Dedifferentiated amniotic fluid mesenchymal stem cell (primary cell): ENCODE results near the gene PRRG2.
"Not testable (repeated sequence)": the region's sequence is repeated elsewhere in the genome, so short reads cannot be mapped to it uniquely, and the experiment has no call there.

Source experiments
- DNase-seq: peaks from one replicate; pipeline ENCODE4 v3.0.0-alpha.2; 2016; ENCODE audit errors: extremely low spot score

Gene PRRG2

DNA sequence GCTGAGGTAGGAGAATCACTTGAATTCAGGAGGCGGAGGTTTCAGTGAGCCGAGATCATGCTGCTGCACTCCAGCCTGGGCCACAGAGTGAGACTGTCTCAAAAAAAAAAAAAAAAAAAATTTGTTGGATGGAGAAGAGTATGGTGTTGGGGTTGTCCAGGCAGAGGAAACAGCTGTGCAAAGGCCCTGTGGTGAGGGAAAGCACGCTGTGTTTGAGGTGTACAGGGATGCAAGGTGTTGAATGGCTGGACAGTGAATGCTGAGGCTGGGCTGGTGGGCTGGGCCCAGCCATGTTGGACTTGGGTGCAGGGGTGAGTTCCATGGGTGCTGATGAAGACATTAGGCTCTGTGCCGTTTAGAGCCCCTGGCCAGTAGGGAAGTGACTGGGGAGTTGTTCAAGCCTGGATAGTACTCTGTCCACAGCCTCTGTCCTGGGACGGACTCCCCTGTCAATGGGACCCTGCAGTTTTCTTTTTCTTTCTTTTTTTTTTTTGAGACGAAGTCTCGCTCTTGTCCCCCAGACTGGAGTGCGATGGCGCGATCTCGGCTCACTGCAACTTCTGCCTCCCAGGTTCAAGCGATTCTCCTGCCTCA is 28.5 kb downstream of the PRRG2 start:
- no peak for DNase-seq

DNA sequence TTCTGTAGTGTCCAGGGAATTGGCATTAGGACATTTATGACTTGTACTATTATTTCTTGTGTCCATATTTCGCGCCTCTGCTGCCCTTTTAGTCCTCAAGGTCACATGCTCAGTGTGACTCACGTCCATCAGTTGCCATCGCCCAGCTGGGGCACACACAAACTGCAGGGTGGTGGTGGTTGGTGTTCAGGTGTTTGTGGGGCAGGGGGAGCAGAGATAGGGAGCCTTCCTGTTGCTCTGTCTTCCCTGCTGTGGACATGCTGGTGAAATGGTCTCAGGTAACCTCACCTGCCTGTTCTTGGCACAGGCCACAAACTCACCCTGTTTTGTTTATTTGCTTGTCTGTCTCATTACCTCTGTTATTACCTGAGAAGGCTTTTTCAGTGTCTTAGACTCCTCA is 32.3 kb downstream of the PRRG2 start:
- no peak for DNase-seq

DNA sequence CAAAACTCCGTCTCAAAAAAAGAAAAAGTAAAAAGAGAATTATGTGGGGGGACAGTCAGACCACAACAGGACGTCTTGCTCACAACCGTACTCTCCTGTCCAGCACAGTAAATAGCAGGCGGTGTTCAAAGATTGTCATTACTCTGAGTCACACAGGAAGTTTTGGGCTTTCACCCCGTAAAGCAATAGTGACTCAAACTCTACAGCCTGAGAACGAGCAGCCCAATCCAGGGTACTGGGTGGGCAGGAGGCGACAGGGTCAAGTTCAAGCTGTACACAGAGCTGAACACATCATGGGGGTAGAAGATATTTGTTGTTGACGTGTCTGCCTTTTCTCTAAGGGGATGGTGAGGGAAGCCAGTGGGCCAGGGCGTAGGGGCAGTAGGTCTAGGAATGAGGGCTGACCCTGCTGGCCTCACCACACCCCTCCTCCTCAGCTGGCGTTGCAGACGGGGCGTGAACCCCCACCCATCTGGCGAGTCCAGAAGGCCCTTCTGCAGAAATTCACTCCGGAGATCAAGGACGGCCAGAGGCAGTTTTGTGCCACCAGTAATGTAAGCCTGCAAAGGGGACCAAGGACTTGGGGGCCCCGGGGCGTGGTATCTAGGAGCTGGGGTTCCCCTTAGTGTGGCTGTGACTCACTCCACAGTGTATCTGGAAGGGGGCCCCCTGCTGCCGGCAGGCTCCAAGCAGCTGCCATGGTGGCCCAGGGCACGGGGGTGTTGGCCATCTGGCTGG is 33.1 kb downstream of the PRRG2 start:
- peak; percentile 37 for DNase-seq

DNA sequence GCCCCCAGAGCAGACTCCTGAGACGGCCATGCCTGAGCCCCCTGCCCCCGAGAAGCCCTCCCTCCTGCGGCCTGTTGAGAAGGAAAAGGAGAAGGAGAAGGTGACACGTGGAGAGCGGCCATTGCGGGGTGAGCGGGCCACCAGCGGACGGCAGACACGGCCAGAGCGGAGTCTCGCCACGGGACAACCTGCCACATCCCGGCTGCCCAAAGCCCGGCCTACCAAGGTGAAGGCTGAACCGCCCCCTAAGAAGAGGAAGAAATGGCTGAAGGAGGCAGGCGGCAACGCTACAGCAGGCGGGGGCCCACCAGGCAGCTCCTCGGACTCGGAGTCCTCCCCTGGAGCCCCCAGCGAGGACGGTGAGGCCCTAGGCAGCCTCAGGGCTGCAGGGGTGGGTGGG is 34.7 kb downstream of the PRRG2 start:
- no peak for DNase-seq

DNA sequence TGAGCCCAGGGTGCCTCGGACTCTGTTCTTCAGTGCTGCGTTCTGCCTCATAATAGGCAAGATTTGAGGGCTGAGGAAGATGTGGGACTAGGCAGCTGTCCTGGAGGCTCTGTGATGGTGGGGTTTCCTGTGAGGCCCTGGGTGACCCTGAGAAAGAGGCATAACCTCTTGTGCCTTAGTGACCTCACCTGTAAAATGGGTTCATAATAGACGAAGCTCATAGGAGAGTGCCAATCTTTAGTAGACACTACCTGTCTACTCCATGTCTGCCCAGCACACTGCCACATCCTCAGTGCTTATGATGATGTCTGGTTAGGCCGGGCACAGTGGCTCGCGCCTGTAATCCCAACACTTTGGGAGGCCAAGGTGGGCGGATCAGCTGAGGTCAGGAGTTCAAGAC is 35.4 kb downstream of the PRRG2 start:
- DNase-seq = no peak

DNA sequence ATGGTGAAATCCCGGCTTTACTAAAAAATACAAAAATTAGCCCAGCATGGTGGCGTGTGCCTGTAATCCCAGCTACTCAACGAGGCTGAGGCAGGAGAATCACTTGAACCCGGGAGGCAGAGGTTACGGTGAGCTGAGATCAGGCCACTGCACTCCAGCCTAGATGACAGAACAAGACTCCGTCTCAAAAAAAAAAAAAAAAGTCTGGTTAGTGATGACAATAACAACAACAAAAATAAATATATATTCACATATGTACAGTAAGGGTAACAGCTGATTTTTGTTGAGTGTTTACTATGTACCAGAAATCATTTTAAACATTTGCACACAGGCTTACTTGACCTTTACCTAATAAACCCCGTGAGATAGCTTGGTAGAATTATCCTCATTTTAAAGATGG is 35.8 kb downstream of the PRRG2 start:
- DNase-seq = no peak

DNA sequence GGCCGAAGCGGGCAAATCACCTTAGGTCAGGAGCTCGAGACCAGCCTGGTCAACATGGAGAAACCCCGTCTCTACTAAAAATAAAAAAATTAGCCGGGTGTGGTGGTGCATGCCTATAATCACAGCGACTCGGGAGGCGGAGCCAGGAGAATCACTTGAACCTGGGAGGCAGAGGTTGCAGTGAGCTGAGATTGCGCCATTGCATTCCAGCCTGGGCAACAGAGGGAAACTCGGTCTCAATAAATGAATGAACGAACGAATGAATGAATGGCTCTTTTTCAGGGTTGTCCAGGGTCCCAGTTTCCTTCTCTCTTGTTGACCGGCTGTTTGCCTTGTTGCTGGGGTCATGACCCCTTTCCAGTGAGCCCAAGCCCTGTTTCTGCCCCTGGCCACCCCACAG is 36.7 kb downstream of the PRRG2 start:
- DNase-seq = not testable (repeated sequence)

DNA sequence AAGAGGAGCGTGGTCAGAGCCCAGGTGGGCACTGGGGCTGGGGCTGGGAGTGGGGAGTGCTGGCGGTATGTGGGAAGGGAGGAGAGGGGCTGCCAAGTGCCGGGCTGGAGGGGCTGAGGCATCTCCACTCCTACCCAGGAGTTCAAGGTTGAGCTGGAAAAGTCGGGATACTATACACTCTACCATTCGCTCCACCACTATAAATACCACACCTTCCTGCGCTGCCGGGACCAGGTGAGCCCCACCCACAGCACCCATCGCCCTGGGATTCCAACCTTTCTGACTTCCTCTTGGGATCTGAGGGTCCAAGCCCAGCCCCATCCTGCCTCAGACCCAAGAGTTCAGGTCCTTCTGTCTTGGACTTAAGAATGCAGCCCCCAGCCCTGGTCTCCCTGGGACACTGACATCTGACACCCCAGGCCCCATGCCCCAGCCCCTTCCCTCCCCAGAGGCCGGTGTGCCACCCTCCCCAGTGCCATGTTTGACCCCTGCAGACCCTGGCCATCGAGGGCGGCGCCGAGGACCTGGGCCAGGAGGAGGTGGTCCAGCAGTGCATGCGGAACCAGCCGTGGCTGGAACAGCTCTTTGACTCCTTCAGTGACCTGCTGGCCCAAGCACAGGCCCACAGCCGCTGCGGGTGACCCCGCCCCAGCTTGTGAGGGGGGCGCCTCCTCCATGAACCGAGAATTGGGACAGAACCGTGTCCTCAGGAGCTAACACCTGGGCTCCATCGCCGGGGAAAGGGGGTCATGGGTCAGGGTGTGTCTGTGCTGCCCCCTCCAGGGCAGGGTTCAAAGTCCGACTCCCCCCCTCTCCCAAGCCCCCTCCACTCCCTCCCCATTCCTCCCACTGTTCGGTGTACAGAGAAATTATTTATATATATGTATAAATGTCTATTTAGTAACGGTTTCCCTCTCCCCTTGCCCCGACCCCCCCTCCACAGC is 44.1 kb downstream of the PRRG2 start:
- DNase-seq = no peak

DNA sequence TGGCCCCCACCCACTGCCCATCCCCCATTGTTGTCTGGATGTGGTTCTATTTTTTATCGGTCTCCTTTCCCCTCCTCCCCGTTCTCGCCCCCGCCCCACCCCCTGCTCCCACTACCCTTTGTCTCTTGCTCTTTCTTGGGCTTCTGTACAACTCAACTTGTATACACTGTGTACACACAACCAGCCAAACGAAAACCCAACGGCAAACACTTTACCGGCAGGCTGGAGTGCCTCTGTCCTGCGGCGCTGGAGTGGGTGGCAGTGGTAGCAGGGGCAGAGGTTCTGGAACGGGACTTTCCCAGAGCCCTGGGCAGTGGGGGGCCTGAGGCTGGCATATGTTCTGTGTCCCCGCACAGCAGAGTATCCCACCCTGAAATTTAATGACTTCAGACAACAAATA is 45.1 kb downstream of the PRRG2 start:
- no peak for DNase-seq

DNA sequence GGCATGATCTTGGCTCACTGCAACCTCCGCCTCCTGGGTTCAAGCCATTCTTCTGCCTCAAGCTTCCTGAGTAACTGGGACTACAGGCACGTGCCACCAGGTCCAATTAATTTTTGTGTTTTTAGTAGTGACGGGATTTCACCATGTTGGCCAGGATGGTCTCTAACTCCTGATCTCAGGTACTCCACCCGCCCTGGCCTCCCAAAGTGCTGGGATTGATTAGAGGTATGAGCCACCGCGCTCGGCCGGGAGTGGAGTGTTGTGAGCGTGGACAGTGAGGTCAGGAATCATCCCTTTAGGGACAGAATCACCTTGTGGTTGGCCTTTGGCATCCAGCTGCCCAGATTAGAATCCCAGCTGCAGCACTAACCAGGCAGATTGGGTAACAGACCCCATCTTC is 48.5 kb downstream of the PRRG2 start:
- DNase-seq = no peak

DNA sequence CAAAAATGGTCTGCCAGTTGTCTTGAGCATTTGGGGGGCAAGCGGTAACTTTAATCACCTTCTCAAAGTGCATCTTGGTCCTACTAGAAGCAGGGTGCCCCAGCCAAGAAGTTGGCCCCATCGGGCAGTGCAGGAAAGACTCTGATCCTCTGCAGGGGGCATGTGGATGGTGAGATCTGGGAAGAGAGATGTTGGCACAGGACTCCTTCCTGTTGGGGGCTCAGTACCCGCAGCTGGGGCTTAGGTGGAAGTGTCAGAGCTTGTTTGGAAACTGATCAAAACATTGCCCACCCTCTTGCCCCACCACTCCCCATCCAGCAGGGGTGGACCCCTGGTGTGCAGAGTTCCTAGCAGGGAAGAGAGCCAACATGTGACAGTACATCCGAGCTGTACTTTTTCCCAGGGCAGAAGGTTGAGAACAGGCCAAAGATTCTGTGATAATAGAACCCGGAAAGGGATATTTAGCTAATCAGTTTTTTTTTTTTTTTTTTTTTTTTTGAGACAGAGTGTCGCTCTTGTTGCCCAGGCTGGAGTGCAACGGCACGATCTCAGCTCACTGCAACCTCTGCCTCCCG is 50.0 kb downstream of the PRRG2 start:
- no peak for DNase-seq

DNA sequence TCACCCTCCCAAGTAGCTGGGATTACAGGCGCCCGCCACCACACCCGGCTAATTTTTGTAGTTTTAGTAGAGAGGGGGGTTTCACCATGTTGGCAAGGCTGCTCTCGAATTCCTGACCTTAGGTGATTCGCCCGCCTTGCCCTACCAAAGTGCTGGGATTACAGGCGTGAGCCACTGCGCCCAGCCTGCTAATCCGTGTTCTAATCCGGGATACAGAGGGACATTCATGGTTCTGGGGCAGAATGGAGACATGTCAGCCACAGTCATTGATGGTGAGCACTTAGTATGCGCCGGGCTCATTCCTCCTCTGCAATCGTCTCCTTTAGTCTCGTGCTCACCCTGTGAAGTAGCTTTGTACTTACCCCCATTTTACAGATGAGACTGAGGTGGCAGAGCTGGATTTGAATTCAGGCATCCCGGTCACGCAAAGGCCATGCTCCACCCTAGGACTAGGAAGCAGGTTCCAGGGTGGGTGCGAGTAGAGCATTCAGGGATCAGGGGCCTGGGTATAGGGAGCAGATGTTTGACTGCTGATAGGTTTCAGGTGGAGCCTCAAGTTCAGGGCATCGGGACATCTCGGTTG is 50.6 kb downstream of the PRRG2 start:
- DNase-seq = no peak

DNA sequence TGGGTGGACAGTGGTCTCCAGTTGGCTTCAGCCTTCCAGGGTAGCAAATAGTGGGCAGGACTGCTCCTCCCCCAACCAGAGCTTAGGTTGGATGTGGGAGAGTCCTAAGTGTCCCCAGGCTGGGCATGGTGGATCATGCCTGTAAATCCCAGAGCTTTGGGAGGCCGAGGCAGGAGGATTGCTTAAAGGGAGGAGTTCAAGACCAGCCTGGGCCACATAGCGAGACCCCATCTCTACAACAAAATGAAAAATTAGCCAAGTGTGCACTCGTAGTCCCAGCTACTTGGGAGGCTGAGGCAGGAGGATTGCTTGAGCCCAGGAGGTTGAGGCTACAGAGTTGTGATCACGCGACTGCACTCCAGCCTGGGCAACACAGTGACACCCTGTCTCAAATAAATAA is 51.5 kb downstream of the PRRG2 start:
- no peak for DNase-seq

DNA sequence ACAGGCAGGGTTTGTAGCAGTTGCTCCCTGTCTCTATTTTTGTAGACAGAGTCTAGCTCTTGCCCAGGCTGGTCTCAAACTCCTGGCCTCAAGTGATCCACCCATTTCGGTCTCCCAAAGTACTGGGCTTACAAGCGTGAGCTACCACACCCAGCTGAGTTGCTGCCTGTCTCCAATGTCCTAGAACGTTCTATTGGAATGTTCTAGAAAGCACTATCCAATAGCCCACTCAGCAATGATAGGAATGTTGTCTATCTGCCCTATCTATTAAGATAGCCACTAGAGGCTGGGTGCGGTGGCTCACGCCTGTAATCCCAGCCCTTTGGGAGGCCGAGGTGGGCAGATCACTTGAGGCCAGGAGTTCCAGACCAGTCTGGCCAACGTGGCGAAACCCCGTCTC is 52.2 kb downstream of the PRRG2 start:
- not testable (repeated sequence) for DNase-seq

DNA sequence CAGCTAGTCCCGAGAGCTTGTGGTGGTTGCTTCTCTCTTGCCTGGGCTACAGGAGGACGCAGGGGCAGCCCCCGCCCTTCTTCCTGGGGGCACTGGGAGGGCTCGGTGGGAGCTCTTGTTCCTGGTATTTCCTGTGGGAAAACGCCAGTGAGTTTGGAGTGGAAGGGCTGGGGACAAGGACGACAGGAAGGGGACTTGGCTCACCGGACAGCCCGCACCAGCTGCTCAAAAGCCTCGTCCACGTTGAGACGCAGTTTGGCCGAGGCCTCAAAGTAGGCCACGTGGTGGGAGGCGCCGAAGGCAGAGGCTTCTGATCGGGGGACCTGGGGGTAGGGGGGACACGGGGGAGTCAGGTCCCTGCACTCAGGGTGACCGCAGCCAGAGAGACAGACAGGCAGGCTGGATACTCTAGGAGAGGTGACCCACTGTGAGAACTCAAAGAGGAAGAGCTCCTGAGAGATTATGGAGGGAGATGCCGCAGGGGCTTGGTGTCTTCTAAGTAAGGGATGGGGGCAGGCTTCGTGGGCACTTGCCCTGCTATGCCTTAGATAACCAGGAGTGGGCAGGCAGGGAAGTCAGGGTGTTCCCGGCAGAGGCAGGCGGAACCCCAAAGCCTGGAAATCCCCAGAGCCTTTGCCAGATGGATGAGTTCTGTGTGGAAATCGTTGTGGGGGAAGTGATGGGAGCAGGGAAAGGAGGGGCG is 54.6 kb downstream of the PRRG2 start:
- DNase-seq = no peak

DNA sequence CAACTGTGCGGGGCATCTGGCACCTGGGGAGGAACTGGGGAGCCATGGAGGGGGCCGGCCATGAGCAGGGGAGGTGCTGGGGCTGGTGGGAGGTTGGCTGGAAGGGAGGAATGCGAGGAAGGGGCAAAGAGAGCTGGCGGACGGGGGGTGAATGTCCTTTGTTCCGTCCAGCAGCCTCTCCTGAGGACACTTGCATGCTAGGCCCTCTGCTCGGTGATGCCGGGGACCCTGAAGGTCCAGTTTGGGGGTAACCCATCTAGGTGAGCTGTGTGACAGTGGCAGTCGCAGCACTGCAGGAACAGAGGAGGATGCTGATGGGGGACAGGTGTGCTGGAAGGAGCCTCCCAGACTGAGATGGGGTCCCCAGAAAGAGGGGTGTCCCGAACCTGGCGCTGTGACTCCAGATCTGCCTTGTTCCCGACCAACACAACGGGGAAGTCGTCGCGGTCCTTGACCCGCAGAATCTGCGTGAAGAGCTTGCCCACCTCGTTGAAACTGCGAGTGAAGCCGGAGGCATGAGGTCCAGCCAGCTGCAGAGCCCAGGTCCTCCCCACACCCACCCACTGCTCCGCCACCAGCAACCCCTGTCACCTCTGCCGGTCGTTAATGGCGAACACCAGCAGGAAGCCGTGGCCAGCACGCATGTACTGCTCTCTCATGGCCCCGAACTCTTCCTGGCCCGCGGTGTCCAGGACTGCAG is 55.3 kb downstream of the PRRG2 start:
- DNase-seq = no peak

DNA sequence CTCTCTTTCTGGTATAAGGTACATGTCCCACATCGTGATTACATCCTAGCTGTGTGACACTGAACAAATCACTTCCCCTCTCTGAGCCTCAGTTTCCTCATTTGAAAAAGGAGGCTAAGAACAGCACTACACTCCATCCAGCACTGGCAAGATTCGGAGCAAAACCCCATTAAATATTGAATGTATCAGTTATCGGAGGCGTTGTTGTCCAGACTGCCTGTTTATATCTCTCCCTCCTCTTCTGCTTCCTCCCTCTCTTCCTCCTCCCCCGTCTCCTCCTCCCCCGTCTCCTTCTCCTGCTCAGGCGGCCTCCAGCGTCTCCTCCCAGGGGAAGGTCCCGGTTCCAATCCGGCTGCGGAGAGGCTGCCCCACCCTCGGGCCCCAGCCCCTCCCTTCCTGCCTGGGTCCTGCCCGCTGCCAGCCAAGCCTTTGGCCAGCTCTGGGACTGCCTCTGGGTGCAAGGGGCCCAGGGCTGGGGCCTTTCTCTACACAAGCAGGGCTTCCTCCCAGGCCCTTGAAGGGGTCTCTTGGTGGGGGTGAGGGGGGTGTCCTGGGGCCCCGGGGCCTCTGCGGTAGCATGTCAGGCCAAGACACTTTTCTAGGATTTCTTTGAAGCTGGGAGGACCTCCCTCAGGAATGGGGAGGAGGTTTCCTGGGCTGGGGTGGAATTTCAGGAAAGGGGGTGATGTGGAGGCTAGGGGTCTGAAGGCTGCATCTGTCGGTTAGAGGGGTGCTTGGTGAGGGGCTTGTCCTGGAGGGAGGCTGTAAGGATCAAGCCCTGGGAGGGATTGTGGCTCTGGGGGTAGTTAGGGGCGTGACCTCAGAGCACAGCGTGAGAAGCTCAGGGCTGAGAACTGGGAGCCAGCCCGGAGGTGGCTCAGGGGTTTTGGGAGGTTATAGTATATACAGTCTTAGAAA is 57.0 kb downstream of the PRRG2 start:
- DNase-seq = peak; percentile 79

DNA sequence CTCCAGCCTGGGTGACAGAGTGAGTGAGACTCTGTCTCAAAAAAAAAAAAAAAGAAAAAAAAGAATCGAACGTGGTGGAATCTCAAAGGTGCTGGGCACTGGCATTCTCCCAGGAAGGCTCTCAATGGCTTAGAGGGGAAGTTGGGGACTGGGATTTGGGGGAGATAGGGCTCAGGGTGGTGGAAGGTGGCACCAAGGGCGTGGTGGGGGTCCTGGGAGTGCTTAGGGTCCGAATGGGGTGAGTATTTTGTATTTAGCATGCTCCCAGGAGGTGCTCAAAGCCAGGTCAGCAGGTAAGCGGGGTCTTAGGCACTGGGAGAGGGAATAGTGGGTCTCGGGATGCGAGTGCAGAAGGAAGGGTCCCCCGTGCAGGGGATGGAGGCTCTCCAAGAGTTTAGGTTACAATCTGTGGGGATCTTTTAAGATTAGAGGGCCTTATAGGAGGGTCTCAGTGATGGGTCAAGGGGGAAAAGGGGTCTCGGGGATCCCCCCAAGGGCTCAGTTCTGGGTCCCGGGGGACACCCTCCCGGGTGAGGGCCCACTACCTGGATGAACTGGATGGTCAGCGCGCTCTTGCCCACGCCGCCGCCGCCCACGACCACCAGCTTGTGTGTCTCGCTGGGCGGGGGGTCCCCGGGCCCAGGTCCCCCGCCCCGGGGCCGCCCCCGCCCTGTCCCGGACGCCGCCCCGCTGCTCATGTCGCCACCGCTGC is 58.4 kb downstream of the PRRG2 start:
- no peak for DNase-seq
